OCI-LY7 (cell line): ENCODE data around the gene PANK4. TPM values are rescaled to one million over a fixed set of nuclear protein-coding genes. Genes with fewer than 3 reads are reported as not detected.

Experiments
- BruUV-seq: library from RNA; stranded (reverse); fragments of 400-500 nt; replicated peaks from 2 replicates; lab custom pipeline; 2021; lab: Mats Ljungman, UMichigan
- CTCF ChIA-PET: fragments of 300-600 bp; sonication (Branson Sonifier 250); formaldehyde crosslinking; loops from one replicate; lab custom pipeline; 2022; ENCODE audit warnings: antibody characterized with exemption; ENCODE audit not compliant: unreplicated experiment; lab: Charles Lee
- POLR2A ChIA-PET: fragments of 300-600 bp; sonication (Branson Sonifier 250); formaldehyde crosslinking; loops from one replicate; lab custom pipeline; 2022; ENCODE audit warnings: antibody characterized with exemption; lab: Charles Lee
- DNase-seq: peaks from one replicate; pipeline ENCODE4 v3.0.0-alpha.2; 2015; ENCODE audit warnings: low spot score
- H2AFZ ChIP-seq: fragments of 200-600 bp; sonication (generic), shearing (Covaris generic); 2 replicates; pipeline ENCODE4 v1.6.1; 2014; ENCODE audit warnings: mild to moderate bottlenecking, antibody characterized with exemption, low read length, moderate library complexity
- H3K27ac ChIP-seq: fragments of 200-600 bp; sonication (generic); 2 replicates; pipeline ENCODE4 v1.5.1; 2014; ENCODE audit warnings: mixed run types, low read depth, mild to moderate bottlenecking, moderate library complexity, low read length, inconsistent platforms; ENCODE audit not compliant: poor library complexity, severe bottlenecking
- H3K36me3 ChIP-seq: fragments of 200-600 bp; sonication (generic); 2 replicates; pipeline ENCODE4 v1.6.1; 2014; ENCODE audit warnings: mild to moderate bottlenecking, antibody characterized with exemption, low read length, moderate library complexity, mixed read lengths; ENCODE audit not compliant: insufficient read depth
- H3K4me1 ChIP-seq: fragments of 200-600 bp; sonication (generic); 2 replicates; pipeline ENCODE4 v1.5.1; 2014; ENCODE audit warnings: mild to moderate bottlenecking, low read length; ENCODE audit not compliant: insufficient read depth, poor library complexity, severe bottlenecking
- H3K4me2 ChIP-seq: fragments of 200-600 bp; sonication (generic); 2 replicates; pipeline ENCODE4 v1.6.1; 2014; ENCODE audit warnings: mild to moderate bottlenecking, low read length
- H3K4me3 ChIP-seq: fragments of 200-600 bp; sonication (generic); 2 replicates; pipeline ENCODE4 v1.5.1; 2014; ENCODE audit warnings: mild to moderate bottlenecking, low read depth, low read length; ENCODE audit not compliant: poor library complexity, severe bottlenecking
- H3K79me2 ChIP-seq: fragments of 200-600 bp; sonication (generic); 2 replicates; pipeline ENCODE4 v1.6.1; 2016; ENCODE audit warnings: low read depth, mild to moderate bottlenecking, low read length, moderate library complexity, mixed read lengths; ENCODE audit not compliant: insufficient read depth
- H3K9me2 ChIP-seq: fragments of 200-600 bp; sonication (generic); 2 replicates; pipeline ENCODE4 v1.6.1; 2016; ENCODE audit warnings: mild to moderate bottlenecking, low read length, mixed read lengths; ENCODE audit not compliant: insufficient read depth
- H3K9me3 ChIP-seq: fragments of 200-600 bp; sonication (generic); 2 replicates; pipeline ENCODE4 v1.6.1; 2014; ENCODE audit warnings: mild to moderate bottlenecking, mixed run types, low read length, mixed read lengths
- H4K20me1 ChIP-seq: fragments of 200-600 bp; sonication (generic); 2 replicates; pipeline ENCODE4 v1.6.1; 2014; ENCODE audit warnings: mild to moderate bottlenecking, antibody characterized with exemption, low read length, moderate library complexity, mixed read lengths; ENCODE audit not compliant: insufficient read depth
- EZH2phosphoT487 ChIP-seq: fragments of 200-600 bp; sonication (generic); IDR thresholded peaks from 2 replicates; pipeline ENCODE4 v1.6.1; 2018; ENCODE audit warnings: low read depth, borderline replicate concordance, mild to moderate bottlenecking, mixed run types, antibody characterized with exemption, low read length, moderate library complexity, mixed read lengths
- intact Hi-C: fragments of 100-400 bp; cut with micrococcal nuclease; formaldehyde crosslinking; loops from one replicate; pipeline ENCODE4 v1.10.0; 2022; ENCODE audit not compliant: unreplicated experiment
- total RNA-seq, 2 experiments: library from RNA; depleted of rRNA in 1 of 2; stranded (reverse); fragments of >200 nt in 1 of 2; shearing (Covaris generic) in 1 of 2; gene quantifications; 2 replicates each; pipeline ENCODE4 v1.2.3, GENCODE V29; 2014 to 2022
- TF ChIP-seq, protein P1 (sequence below): fragments of 200-600 bp; sonication (generic); conservative IDR thresholded peaks from 2 replicates; pipeline ENCODE4 v1.5.1; 2014; ENCODE audit warnings: mild to moderate bottlenecking, antibody characterized with exemption, low read length, moderate library complexity, mixed read lengths

Gene PANK4
- total RNA-seq, 2 experiments from 2014 or later: 49.1 to 55.9 TPM

DNA sequence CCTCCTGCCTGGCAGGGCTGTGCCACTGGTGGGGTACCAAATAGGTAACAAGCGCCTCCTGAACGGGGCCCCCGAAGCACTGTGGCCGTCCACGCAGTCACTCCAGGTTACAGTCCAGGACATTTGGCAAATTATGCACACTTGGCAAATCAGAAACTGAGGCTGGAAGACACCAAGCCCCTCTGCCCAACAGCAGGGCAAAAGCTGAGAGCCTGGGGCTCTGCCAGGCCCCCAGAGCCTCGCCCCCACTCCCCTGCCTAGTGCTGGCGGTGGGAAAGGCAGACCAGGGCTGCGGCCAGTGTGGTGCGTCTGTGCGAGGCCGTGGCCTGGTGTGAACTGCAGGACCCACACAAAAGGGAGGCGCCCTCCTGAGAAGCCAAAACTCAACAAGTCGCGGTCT lies 9.4 kb downstream of the PANK4 start:
- no TSS peak for BruUV-seq
- Histone ChIP-seq H3K9me2 (no peaks in the 10 kb centered on the region), H3K79me2 (no peaks in the 10 kb centered on the region), H3K4me1 (no peaks in the 10 kb centered on the region), H3K27ac (no peak overlapping the region), H2AFZ (no peak overlapping the region), H3K9me3 (no peaks in the 10 kb centered on the region), H3K36me3 (peaks cover 87% of the 10 kb centered on the region), H3K4me3 (no peak overlapping the region), H3K4me2 (no peak overlapping the region), H4K20me1 (no peaks in the 10 kb centered on the region; the same call in 1 of the 2 replicates)
- no peak for TF ChIP-seq EZH2phosphoT487
- TF ChIP-seq, protein P1, sequence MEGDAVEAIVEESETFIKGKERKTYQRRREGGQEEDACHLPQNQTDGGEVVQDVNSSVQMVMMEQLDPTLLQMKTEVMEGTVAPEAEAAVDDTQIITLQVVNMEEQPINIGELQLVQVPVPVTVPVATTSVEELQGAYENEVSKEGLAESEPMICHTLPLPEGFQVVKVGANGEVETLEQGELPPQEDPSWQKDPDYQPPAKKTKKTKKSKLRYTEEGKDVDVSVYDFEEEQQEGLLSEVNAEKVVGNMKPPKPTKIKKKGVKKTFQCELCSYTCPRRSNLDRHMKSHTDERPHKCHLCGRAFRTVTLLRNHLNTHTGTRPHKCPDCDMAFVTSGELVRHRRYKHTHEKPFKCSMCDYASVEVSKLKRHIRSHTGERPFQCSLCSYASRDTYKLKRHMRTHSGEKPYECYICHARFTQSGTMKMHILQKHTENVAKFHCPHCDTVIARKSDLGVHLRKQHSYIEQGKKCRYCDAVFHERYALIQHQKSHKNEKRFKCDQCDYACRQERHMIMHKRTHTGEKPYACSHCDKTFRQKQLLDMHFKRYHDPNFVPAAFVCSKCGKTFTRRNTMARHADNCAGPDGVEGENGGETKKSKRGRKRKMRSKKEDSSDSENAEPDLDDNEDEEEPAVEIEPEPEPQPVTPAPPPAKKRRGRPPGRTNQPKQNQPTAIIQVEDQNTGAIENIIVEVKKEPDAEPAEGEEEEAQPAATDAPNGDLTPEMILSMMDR: no peak
- intact Hi-C loops: no loop called here
- DNase-seq: no peak
- ChIA-PET CTCF (no interaction called here), POLR2A (no interaction called here)

DNA sequence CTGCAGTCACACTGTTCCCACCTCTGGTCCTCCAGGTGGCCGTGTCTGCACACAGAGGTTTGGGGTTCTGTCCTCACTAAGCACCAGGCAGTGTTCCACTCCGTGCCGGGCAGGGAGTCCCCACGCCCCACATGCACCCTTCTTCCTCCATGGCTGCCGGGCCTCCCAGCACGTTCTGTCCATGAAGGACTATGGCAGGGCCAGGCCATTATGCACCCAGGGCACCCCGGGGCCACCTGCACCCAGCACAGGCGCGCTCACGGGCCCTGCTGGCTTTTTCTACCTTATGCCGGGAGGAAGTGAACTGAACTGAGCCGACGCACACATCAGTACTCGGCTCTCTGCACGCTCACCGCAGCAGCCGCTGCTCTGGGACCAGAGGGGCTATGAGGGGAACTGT lies 10.3 kb downstream of the PANK4 start:
- H3K9me2 ChIP-seq: no peaks in the 10 kb centered on the region
- H3K4me2 ChIP-seq: no peak overlapping the region
- H3K4me1 ChIP-seq: no peaks in the 10 kb centered on the region
- no peaks in the 10 kb centered on the region for H3K9me3 ChIP-seq
- DNase-seq: no peak
- no peak overlapping the region for H3K4me3 ChIP-seq
- CTCF ChIA-PET: no interaction called here
- no peak overlapping the region for H3K27ac ChIP-seq
- intact Hi-C loops: no loop called here
- POLR2A ChIA-PET: no interaction called here
- no peaks in the 10 kb centered on the region for H3K79me2 ChIP-seq
- H3K36me3 ChIP-seq: peaks cover 90% of the 10 kb centered on the region
- BruUV-seq: no TSS peak
- TF ChIP-seq EZH2phosphoT487: no peak
- TF ChIP-seq, protein P1: no peak
- H4K20me1 ChIP-seq: no peaks in the 10 kb centered on the region; the same call in 1 of the 2 replicates
- no peak overlapping the region for H2AFZ ChIP-seq

DNA sequence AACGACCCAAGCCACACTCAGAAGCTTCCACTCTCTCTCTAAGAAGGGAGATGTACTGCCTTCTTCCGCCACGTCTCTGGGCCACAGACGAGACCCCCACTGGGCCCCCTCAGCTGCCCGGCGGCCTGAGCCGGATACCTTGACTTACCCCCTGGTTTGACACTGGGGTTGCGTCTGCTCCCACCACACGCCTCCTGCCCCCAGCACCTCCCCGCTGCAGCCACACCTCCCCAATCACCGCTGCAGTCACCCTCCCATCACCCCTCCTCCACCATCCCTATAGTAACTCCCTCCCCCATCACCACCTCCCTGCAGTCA lies 10.7 kb downstream of the PANK4 start:
- Histone ChIP-seq H3K36me3 (peaks cover 90% of the 10 kb centered on the region), H3K27ac (no peak overlapping the region), H3K4me1 (no peaks in the 10 kb centered on the region), H3K9me2 (no peaks in the 10 kb centered on the region), H3K4me3 (no peak overlapping the region), H4K20me1 (no peaks in the 10 kb centered on the region; the same call in 1 of the 2 replicates), H3K4me2 (no peak overlapping the region), H3K79me2 (no peaks in the 10 kb centered on the region), H2AFZ (no peak overlapping the region), H3K9me3 (no peaks in the 10 kb centered on the region)
- BruUV-seq: no TSS peak
- ChIA-PET POLR2A (no interaction called here), CTCF (no interaction called here)
- no peak for DNase-seq
- intact Hi-C loops: no loop called here
- TF ChIP-seq, protein P1: no peak
- TF ChIP-seq EZH2phosphoT487: no peak
